Activated CD4-positive, CD25-positive, alpha-beta regulatory T cell (primary cell): ENCODE results near the gene SLC25A53.
"Not testable (repeated sequence)": the region's sequence is repeated elsewhere in the genome, so short reads cannot be mapped to it uniquely, and the experiment has no call there.

Experiments
- DNase-seq, 4 experiments: peaks; one replicate each; lab custom pipeline; 2025; lab: John Stamatoyannopoulos, UW

The SLC25A53 gene

GRCh38 chrX:104134583-104135261 lies 22.1 kb downstream of the SLC25A53 start:
- DNase-seq = no peak

GRCh38 chrX:104130808-104131207 lies 26.0 kb downstream of the SLC25A53 start:
- no peak for DNase-seq

GRCh38 chrX:104126856-104127255 lies 30.0 kb downstream of the SLC25A53 start:
- DNase-seq = no peak

GRCh38 chrX:104122829-104123228 lies 34.0 kb downstream of the SLC25A53 start:
- no peak for DNase-seq

- no peak for DNase-seq
Measured at GRCh38 chrX:104118765-104119164, 38.0 kb downstream of the SLC25A53 start.

- no peak for DNase-seq
Measured at GRCh38 chrX:104117759-104118158, 39.0 kb downstream of the SLC25A53 start.

- DNase-seq = peak; percentile 0 to 18 (median 7)
Measured at GRCh38 chrX:104113222-104113965, 43.4 kb downstream of the SLC25A53 start.

GRCh38 chrX:104112326-104112951 lies 44.4 kb downstream of the SLC25A53 start, which contains the start of gene ZCCHC18:
Gene ZCCHC18 (plus strand): TSS chrX:104112523. CDS start chrX:104114112, 1,589 bp downstream.
- DNase-seq = peak; percentile 3 to 12 (median 5)

- not testable (repeated sequence) for DNase-seq
Measured at GRCh38 chrX:104110491-104111240, 46.1 kb downstream of the SLC25A53 start.

- DNase-seq = no peak
Measured at GRCh38 chrX:104108955-104109354, 47.9 kb downstream of the SLC25A53 start.

- DNase-seq = no peak
Measured at GRCh38 chrX:104105330-104106262, 51.2 kb downstream of the SLC25A53 start.

GRCh38 chrX:104104676-104105075 lies 52.1 kb downstream of the SLC25A53 start:
- DNase-seq = no peak

GRCh38 chrX:104098919-104099318 lies 57.9 kb downstream of the SLC25A53 start:
- DNase-seq = no peak

- DNase-seq = peak; percentile 1 to 13 (median 6)
Measured at GRCh38 chrX:104098151-104098808, 58.5 kb downstream of the SLC25A53 start.

- no peak for DNase-seq
Measured at GRCh38 chrX:104085919-104086318, 70.9 kb downstream of the SLC25A53 start.

GRCh38 chrX:104085477-104085876 lies 71.3 kb downstream of the SLC25A53 start:
- DNase-seq = no peak

- DNase-seq = no peak
Measured at GRCh38 chrX:104084534-104085277, 72.1 kb downstream of the SLC25A53 start.

- DNase-seq = no peak
Measured at GRCh38 chrX:104084063-104084462, 72.7 kb downstream of the SLC25A53 start.

GRCh38 chrX:104077854-104078253 lies 79.0 kb downstream of the SLC25A53 start:
- not testable (repeated sequence) for DNase-seq
